GM12891 (cell line): ENCODE results near the gene COPZ1.
A peak's percentile ranks its signal among the peaks of the same experiment; 100 is the strongest.

Experiments
- DNase-seq: peaks from one replicate; pipeline ENCODE4 v3.0.0; 2011; ENCODE audit warnings: low spot score; ENCODE audit not compliant: insufficient read length
- FAIRE-seq: peaks from 2 replicates; lab custom pipeline; 2011; peaks lifted over from hg19 to GRCh38; lab: Jason Lieb, UNC
- PAX5 ChIP-seq: IDR thresholded peaks from 2 replicates; pipeline ENCODE4 v1.6.1; 2011; ENCODE audit warnings: low read length, moderate library complexity, mild to moderate bottlenecking; ENCODE audit not compliant: insufficient read depth, severe bottlenecking
- POLR2A ChIP-seq: IDR thresholded peaks from 2 replicates; pipeline ENCODE4 v1.6.1; 2011; ENCODE audit warnings: low read depth, low read length, control low read depth
- POLR2AphosphoS5 ChIP-seq: IDR thresholded peaks from 2 replicates; pipeline ENCODE4 v1.6.1; 2011; ENCODE audit warnings: low read depth, low read length, control low read depth
- POU2F2 ChIP-seq: IDR thresholded peaks from 2 replicates; pipeline ENCODE4 v1.6.1; 2011; ENCODE audit warnings: low read depth, mild to moderate bottlenecking, control low read depth, low read length, moderate library complexity
- SPI1 ChIP-seq: IDR thresholded peaks from 2 replicates; pipeline ENCODE4 v1.6.1; 2011; ENCODE audit warnings: low read depth, low read length, control low read depth
- TAF1 ChIP-seq: IDR thresholded peaks from 2 replicates; pipeline ENCODE4 v1.6.1; 2011; ENCODE audit warnings: low read depth, low read length, control low read depth

Gene COPZ1

DNA sequence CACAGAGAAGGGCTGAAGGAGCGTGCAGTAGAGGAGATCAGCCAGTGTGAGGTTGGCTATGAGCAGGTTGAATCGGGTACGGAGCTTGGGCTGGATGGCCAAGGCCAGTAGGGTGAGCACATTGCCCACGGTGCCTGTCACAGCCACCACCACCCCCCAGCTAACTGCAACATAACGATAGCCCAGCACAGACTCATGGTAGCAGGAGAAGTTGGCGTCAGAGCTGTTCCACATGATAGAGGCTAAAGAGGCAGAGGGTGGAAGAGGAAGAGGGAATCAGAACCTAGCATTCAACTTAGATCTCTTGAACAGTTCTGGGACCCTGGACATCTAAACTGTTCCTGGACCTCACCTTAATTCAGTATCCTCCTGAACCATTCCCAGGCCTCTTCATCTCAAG lies 38.7 kb downstream of the COPZ1 start:
- DNase-seq (no peak), FAIRE-seq (no peak)
- TF ChIP-seq POLR2A (no peak), PAX5 (no peak), POLR2AphosphoS5 (no peak), POU2F2 (no peak)

- FAIRE-seq (peak; percentile 68), DNase-seq (no peak)
- TF ChIP-seq SPI1: peak; percentile 49
- TF ChIP-seq POLR2A: 0 out of 2 replicates have a peak, but pooled peaks have one; percentile 21
- TF ChIP-seq POLR2AphosphoS5: no peak
Observed at GRCh38 chr12:54364413-54364812, 39.5 kb downstream of the COPZ1 start, which contains the start of gene GPR84. GPR84 (minus strand) TSS chr12:54364486; CDS start chr12:54363851, 635 bp downstream.

- DNase-seq: no peak
- FAIRE-seq: peak; percentile 58
- TF ChIP-seq TAF1 (no peak), POLR2A (no peak), POU2F2 (no peak), POLR2AphosphoS5 (no peak), PAX5 (no peak), SPI1 (no peak)
Observed at GRCh38 chr12:54368025-54368708, 43.2 kb downstream of the COPZ1 start.

- no peak for DNase-seq
- peak; percentile 80 for FAIRE-seq
- peak; percentile 62 for TF ChIP-seq POLR2A
- TF ChIP-seq PAX5: no peak
- TF ChIP-seq TAF1: peak; percentile 40; the same call in 1 of the 2 replicates
- peak; percentile 62; the same call in 1 of the 2 replicates for TF ChIP-seq POU2F2
Observed at GRCh38 chr12:54368709-54369596, 44.0 kb downstream of the COPZ1 start.

DNA sequence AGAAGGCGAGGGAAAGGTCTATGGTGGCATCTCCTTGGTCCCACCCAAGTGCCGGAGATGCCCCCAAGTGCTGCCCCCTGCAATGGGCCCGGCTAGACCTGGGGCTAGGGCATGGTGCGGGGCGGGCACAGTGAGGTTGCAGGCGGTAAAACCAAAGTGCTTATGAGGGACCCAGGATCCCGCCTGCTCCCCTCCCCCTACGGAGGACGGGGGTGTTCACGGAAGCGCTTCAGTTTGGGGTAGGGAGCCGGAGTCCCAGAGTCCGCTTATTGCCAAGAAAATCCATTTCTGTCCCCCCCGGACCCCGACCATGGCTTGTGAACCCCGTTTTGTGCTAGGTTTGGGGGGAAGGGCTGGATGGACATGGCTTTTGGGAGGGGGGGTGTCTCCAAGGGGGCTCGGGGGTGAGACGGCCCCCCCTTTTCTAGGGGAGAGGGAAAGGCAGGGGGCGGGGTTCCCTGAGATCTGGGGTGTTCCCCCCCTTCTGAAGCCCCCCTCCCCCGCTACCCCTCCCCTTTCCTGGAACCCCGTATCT lies 44.7 kb downstream of the COPZ1 start:
- TF ChIP-seq POLR2AphosphoS5 (no peak), POU2F2 (no peak), PAX5 (no peak), TAF1 (no peak), POLR2A (no peak), SPI1 (no peak)
- no peak for FAIRE-seq
- DNase-seq: no peak

- DNase-seq (no peak), FAIRE-seq (peak; percentile 38)
- no peak for TF ChIP-seq SPI1
- TF ChIP-seq PAX5: no peak
- TF ChIP-seq POLR2AphosphoS5: no peak
- TF ChIP-seq TAF1: no peak
- no peak for TF ChIP-seq POU2F2
- no peak for TF ChIP-seq POLR2A
Observed at GRCh38 chr12:54370171-54370730, 45.3 kb downstream of the COPZ1 start.

DNA sequence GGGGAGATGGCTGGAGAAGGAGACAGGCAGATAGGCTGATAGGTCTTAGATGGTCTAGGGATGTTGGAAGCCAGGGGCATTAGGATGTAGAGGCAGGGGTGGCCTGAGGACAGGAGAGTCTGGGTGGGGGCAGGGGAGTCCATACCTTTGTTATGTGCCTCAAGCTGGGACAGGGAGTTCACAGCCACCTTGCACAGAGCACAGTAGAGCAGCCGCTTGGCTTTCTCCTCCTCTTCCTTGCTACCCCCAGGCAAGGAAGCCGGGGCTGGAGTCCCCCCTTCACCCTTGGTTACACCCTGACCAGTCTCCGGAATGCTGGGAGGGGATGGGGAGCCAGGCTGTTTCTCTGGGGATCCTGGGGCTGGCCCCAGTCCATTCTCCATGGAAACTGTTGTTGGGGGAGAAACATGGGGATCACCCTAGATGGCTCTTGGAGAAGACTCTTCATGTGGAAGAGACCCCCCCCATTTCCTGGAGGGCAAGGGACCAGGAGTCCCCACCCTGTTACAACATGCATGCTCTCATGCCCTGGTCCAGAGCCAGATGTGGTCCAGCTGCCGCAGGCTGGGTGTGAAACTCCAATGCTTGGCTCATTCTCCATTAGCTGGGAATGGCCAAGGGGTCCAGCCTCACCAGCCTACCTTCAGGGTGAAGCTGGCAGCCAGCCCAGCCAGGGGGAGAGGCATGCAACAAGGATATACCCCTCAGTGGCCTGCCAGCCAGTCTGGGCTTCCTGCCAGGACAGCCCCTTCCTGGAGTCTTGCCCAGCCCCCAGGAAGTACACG lies 46.6 kb downstream of the COPZ1 start:
- FAIRE-seq: no peak
- DNase-seq: no peak
- no peak for TF ChIP-seq POLR2AphosphoS5
- TF ChIP-seq SPI1: no peak
- TF ChIP-seq PAX5: no peak
- TF ChIP-seq POLR2A: no peak
- no peak for TF ChIP-seq TAF1
- no peak for TF ChIP-seq POU2F2

DNA sequence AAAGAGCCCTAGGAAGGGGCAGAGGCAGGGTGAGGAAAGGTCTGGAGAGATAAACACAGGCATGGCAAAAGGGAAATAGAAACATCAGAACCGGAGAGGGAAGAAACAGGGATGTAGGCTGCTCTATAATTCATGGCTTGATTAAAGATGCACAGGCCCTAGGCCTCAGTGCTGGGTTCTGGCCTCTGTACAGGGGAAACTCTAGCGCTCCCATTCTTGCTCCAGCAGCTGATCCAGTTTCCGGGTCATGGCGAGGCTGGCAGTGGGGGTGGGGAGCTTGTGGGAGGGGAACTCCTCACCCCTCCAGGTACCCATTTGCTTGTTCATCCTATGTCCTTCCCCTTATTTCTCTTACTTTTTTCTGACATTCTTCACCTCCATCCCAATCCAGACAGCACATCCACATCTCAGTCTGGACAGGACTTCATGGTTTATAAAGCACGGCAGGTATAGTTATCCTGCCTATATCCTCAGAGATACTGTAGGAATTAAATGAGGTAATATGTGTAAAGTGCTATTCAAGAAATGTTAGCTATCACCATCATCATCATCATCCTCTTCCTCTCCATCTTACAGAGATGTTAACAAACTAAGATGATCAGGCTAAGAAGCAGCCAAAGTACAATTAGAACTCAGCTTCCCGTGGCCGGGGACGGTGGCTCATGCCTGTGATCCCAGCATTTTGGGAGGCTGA lies 47.3 kb downstream of the COPZ1 start:
- DNase-seq (no peak), FAIRE-seq (no peak)
- no peak for TF ChIP-seq SPI1
- no peak for TF ChIP-seq POLR2A
- no peak for TF ChIP-seq POU2F2
- TF ChIP-seq PAX5: no peak
- no peak for TF ChIP-seq POLR2AphosphoS5
- TF ChIP-seq TAF1: no peak
